ENCODE measurements around the gene FBXW11.

DNA sequence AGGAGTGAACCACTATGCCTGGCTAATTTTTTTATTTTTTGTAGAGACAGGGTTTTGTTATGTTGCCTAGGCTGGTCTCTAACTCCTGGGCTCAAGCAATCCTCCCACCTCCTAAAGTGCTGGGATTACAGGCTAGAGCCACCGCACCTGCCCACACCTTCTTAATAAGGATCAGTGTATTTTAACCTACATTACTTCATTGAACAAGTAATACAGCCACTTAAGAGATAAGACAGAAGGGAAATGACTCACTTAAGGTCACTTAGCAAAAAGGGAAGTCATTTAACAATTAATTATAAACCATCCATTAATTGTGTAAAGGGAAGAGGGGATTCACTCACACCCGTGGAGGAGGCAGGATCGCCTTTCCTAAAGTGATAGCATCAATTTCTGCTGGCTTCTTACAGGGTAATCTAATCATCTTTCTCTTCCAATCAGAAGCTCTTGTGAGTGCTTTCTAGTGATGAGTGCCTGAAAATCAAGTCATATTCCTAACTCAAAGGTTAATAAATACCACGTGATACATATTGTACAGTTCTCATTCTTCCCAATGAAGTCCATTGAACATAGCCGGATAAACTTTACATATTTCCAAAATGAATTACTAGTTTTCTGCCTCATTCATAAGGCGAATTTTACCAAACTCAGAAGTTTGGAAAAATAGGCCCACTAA is 3.5 kb downstream of the FBXW11 start:
- TF ChIP-seq FOXM1 (IDR thresholded peaks at IDR 0.05; ENCODE audit: borderline replicate concordance) (no peak), SP1 (IDR thresholded peaks at IDR 0.05) (no peak), FOXA1 (IDR thresholded peaks at IDR 0.05) (no peak), SUZ12 (IDR thresholded peaks at IDR 0.05) (no peak), NFRKB (IDR thresholded peaks at IDR 0.05) (no peak), FOXK2 (IDR thresholded peaks at IDR 0.05) (no peak), HDGF (IDR thresholded peaks at IDR 0.05; ENCODE audit: borderline replicate concordance) (no peak), L3MBTL2 (conservative IDR thresholded peaks at IDR 0.05) (no peak), ELF4 (IDR thresholded peaks at IDR 0.05) (no peak), LEF1 (IDR thresholded peaks at IDR 0.05; ENCODE audit: borderline replicate concordance) (no peak), ZNF384 (IDR thresholded peaks at IDR 0.05) (no peak), ARNT (IDR thresholded peaks at IDR 0.05) (no peak)
- TF ChIP-seq, protein P1, sequence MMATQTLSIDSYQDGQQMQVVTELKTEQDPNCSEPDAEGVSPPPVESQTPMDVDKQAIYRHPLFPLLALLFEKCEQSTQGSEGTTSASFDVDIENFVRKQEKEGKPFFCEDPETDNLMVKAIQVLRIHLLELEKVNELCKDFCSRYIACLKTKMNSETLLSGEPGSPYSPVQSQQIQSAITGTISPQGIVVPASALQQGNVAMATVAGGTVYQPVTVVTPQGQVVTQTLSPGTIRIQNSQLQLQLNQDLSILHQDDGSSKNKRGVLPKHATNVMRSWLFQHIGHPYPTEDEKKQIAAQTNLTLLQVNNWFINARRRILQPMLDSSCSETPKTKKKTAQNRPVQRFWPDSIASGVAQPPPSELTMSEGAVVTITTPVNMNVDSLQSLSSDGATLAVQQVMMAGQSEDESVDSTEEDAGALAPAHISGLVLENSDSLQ (IDR thresholded peaks at IDR 0.05) = no peak
